ENCODE data around the gene HACD2.
"Not testable (repeated sequence)": the region's sequence is repeated elsewhere in the genome, so short reads cannot be mapped to it uniquely, and the experiment has no call there.

Gene HACD2, protein sequence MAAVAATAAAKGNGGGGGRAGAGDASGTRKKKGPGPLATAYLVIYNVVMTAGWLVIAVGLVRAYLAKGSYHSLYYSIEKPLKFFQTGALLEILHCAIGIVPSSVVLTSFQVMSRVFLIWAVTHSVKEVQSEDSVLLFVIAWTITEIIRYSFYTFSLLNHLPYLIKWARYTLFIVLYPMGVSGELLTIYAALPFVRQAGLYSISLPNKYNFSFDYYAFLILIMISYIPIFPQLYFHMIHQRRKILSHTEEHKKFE

DNA sequence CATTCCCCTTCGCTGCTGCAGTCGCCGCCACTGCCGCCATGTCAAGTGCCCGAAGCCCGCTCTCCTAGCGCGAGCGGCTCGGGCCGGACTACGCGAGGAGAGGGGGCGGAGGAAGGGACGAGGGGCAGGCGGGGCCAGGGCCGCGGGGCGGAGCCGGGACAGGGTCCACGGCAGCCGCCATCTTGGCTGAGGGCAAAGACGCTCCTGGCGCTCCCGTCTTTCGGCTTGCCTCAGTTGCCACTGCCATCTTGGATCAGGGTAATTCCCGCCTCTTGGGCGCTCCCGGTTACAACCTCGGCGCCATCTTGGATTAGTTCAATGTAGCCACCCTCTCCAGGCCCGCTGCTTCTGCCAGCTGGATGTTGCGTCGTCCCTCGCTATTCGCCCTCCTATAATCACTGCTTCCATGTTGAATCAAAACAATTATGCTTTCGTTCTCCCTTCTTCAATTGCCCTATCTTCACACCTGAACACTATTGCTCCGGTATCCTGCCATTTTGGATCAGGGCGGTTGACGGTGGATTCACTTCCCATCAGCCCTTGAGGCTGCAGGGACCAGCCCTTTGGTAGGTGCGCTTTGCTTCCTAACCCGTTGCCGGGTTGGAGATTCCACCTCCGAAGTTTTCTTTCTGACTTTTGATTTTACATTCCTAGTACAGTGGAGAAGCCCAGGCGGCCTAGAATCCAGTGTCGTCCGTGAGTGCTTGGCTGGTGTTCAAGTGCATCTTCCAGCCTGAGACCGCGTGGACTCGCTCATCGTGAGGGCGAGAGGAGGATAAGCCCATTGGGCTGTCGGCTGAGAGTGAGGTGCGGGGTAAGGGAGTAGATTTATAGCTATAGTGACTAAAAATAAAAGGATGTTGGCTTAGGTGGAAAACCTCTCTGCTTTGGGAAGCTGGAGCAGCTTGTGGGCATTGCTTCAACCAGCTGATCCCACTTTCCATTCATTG, at the start of gene HACD2:
HACD2 (minus strand) TSS at position 66 of the 950 bp plus-strand sequence; CDS start at position 40, 26 bp downstream.
- FAIRE-seq = peak; percentile 51

DNA sequence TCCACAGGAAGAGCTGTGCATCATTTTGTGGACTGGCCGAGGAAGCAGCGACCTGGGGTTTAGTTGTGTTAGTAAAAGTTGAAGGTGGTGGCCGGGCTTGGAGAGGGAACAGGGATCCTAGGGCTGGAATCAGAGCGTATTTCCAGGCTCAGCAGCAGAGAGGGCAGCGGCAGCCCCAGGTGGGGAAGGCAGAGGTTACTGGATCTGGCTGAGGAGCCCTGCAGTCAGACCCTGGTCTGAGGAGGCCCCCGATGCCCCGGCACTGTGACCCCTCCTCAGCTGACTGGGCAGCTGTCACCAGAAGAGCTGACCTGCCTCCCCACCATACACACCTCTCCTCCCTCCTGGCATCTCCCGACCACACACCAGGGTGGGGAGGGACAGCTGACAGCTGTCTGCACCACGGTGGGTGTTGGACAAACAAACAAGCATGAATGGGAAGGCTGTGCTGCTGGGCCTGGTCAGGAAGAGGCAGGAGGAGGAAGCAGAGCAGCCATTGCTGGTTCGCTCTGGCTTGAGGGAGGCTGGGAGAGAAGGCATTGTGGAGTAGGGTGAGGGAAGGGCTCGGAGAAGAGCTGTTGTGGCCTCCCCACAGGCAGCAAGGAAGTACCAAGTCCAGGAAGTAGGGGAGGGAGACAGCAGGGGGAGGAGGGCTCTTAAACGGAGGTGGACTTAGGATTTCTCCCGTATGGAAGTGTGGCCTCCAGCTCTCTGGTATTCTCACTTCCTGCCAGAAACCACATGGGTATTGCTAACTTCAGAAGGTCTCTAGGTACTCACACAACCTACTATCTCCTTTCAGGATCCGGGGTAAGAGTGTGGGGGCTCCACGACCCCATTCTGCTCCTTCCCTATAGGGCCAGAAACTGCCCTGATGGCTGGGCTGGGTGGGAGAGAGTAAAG, 49.5 kb upstream of the HACD2 start:
- FAIRE-seq = no peak

DNA sequence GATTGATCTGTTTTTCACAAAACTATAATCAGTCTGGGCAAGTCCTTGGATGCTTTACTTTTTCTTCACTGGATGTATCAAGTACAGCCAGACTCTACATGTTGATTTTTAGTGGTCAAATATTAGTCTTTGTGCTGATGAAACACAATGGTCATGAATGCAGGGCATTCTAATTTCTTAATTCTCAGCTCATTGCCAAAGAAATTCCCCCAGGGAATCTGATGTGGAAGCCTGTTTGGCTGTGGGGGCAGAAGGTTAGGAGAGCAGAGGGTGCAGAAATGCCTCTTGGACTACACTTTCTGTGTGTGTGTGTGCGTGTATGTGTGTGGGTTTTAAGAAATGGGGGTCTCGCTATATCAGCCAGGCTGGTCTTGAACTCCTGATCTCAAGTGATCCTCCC, 48.7 kb upstream of the HACD2 start:
- no peak for FAIRE-seq

DNA sequence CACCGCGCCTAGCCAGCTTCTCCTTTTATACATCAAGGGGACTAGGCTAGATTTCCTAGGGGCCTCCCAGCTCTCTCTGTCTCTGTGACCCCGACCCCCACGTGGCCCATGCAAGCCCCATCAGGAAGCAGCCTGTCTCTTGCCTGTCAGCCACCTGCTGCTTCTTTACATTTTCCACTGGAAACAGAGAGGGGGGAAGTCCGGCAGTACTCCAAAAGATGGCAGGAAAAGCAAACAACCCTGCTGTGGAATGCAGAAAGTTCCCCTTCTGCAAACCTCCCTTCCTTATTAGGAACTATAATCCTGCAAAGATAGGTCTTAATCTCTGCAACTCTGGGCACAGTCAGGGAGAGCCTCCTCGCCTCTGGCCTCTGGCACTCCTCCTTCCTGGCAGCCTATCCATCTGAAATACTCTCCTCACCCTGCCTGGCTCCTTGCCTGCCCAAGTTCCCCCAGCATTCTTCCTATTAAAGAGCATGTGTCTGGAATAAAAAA, 47.4 kb upstream of the HACD2 start:
- FAIRE-seq = no peak

DNA sequence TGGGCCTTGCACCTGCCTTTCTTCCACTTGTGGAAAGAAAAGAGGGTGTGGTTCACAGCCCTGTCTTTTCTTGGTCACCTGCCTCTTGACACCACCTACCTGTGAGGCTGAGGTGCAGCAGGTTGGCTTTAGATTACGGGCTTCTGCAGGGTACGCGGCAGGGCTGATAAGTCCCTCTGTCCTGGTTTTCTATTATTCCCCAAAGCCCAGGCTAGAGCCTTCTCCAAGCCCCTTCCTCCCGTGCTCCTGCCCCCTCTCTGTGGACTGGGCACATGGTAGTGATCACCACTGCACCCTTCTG, 44.8 kb upstream of the HACD2 start:
- FAIRE-seq = no peak

DNA sequence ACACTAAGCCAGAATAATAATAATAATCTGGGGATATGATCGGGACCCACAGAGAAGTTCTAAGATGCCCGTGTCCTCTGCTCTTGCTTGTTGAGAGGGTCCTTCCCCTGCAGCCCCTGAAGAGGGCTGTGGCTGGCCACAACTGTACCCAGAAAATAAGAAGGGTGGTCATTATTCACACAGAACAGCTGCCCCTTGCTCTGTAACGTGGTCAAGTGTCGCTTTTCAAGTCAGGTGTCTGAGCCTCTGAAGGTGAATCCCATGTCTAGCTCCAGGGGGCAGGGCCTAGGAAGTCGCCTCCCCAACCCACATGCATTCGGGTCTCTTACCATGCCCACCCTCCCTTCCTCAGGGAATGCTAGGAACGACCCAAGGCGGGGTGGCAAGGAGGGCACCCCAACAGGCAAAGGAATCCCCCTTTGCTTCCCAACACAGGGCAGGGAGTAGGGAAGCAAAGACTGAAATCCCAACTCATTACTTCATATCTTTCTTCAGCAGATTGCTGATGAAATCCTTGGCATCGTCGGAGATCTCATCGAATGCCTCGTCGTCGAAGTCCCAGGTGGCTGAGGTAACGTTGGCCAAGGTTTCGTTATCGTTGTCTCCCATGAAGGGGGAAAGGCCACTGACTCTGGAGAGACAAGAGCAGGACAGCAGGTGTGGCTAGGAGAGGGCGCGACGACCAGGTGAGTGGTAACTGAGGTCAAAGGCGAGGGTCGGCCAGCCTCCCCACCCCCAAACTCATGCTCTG, 44.3 kb upstream of the HACD2 start:
- FAIRE-seq = no peak

DNA sequence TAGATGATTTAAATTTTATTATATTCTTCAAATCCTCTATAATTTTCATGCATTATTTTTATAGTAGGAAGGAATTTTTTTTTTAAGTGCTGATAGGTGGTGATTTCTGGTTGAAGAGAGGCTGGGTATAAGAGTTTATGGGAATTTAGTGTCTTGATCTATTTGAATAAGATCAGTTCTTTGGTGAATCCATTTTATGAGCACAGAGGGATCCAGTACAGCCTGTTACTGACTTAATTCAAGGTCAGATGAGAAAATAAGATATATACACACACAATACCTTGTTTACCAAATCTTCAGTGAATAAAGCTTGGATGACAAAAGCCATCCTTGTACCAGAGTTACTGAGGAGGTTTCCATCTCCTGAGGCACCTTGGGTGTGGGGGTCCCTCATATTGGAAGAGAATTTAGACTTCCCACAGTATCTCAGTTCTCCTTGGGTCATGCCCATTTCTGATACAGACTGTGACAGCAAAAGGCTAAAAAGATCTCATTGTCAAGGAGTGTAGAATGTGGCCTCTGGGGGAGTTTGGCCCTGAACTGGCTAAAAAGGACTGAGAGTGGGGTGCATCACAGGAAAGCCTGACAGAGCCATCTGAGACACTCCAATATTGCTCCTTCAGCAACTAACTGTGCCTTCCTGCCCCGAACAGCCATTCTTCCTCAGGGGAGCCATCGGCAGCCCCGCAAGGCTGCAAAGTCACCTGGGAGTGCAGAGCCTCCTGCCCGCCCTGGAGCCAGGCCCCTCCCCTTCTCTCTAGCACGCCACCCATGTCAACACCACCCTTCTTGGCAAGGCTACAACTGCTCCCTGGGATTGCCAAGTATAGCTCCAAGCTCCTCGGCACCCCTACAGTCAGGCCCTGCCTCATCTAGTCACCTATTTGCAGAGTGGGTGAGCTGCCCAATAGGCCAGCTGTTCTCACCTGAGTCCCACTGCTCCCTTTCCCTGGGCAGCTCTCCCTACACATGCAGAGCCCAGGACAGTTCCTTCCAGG, 43.1 kb upstream of the HACD2 start:
- FAIRE-seq = no peak

DNA sequence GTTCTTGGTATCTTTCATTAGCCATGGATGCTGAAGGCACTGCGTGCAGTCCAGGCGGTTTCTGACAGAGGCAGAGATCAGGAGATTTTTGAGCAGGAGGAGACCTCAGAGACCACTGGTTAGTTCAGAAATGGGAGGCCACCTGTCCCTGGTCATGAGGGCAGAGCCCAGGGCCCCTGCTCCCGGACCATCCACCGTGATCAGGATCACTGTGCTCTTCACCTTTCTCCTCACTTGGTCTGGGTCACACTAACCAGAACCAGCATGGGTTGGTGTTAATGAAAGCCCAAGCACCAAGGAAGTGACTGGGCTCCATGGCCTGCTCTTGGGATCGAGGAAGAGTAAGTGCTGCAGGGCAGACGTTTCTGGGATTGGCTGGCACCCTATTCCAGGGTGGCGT, 42.0 kb upstream of the HACD2 start:
- FAIRE-seq = no peak

DNA sequence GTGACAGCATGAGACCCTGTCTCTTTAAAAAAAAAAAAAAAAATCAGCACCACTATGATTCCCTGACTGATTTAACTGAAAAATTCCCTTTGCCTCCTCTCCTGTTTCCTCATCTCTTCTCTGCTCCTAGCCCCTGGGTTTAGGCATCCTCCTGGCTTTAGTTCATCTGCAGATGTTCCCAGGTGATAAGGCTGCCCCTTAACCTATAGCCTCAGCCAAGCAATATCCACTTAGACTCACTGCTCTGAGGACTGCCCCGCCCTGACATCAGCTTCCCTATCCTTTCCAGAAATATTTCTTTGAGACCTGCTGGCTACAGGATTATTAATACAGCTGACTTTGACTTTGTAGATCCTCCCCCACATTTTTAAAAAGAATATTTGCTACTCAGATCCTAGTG, 39.4 kb upstream of the HACD2 start:
- FAIRE-seq = no peak

DNA sequence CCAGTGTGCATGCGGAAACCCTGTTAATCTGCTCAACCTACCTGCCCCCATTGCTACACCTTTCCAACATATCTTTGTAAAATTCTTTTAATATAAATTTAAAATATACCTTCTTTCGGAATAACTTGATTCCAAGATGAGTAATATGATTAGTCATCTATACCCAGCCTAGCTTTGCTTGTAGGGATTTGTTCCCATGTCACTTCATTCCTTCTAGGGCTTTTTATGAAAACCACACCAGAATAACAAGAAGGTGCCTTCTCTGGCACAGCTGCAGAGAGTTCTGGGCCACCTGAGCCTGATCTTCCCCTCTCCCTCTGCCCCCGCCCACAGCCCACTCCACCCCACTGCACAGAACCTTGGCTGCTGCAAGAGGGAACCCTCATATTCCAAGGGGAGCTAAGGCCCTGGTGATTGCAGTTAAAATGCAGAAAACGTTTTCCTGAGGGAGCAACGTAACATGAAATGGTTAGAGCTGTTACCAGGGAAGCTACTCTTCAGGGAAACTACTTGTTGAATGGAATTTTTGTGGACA, 38.6 kb upstream of the HACD2 start:
- no peak for FAIRE-seq

DNA sequence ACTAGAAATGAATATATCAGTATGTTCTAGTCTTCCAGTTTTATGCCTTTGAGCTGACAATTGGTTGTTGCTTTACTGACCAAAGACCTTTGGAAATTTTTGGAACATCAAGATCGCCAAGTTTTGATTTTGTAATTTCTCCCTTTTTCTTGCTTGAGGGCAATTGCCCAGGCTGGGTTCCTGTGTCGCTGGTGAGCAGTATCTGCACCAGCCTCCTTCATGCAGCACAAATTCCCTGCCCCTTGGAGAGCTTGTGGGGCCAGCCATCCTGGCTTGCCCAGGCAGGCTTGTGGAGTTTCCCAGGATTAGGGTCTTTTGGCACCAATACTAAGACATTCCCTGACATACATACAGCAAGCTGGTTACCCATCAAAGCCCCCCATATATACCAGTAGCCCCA, 37.9 kb upstream of the HACD2 start:
- no peak for FAIRE-seq

DNA sequence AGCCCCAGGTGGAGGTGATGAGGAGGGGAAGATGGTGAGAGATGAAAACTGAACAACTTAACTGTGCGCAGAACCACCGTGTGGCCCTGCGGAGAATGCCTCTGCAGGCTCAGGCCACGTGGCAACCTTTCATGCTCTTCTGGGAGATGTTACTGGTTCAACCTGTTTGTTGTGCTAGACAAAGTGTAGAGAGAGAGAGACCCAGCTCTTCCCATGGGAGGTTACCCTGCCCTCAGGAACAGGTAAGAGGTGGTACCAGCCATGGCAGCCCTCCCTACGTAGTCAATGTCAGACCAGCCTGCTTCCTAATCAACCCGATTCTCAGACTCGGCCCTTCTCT, 37.0 kb upstream of the HACD2 start:
- no peak for FAIRE-seq

DNA sequence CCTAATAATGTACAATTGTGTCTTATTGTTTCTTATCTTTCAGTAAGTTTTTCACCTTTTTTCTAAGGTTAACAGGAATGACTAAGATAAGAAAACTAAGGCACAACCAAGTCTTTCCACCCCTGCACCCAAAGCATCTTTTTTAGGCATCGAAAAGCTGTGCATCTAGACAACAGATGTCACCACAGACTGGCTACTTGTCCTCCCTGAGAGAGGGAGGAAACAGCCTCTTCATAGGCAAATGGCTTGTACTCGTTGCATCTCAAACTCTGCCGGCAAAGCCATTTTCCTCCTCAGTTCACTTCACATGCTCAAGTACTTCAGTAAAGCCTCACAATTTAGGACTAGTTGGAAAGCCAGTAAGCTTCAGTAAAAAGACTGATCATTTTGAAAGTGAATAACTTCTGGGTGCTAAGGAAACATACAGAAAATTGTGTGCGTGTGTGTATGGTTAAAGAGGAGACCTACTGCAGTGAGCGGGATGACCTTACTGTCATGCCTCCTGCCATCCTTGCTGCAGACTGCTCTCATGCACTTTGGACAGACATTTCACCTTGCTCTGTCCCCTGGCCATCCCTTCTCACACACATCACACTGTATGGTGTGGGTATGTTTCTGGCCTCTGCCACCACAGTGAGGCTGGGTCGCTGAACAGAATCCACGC, 36.5 kb upstream of the HACD2 start:
- FAIRE-seq = no peak

DNA sequence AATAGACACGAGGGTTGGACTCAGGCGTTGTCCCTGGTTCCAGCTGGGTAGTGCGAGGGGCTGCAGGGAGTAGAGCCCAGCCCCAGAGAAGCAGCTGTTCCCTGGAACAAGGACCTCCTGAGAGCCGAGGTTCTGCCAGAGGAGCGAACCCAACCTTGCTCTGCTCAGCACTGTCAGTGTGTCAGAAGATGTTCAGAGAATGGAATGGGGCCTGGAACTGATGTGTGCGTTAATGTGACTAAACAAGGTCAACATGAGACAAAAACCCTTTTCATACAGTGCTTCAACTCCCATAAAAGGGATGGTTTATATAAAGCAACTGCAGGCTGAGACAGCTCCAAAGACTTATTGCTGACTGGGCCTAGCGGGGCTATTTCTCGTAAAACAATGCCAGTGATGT, 35.5 kb upstream of the HACD2 start:
- no peak for FAIRE-seq

DNA sequence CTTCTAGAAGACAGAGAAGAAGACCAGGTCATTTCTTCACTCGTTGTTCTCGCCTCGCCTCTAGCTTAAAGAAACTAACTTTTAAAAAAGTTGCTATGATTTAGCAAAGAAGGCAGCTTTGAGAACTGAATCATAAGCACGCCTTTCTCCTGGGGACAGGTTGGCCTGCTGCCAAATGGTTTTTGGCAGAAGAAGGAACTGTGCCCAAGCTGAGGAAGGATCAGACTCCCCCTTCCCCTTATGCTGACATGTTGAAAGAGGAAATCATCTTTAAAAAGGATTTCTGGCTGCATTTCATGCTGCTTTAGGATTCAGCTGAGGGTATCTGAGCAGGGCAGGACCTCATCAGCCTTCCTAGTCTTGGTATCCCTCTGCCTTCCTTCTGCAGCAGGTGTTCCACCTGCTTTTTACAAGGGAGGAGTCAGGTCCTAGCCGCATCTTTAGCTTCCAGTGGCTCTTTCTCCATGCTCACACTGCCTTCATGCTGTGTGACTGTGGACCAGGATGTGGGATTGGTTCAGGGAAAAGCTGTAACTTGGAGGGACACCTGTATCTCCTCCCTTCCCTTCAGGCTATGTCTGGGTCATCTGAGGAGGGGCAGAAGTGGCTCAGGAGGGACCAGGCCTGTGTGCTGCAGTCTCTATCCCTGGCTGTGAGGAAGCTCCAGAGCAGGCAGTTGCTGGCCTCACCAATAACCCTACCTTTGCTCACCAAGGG, 34.1 kb upstream of the HACD2 start:
- FAIRE-seq = no peak

DNA sequence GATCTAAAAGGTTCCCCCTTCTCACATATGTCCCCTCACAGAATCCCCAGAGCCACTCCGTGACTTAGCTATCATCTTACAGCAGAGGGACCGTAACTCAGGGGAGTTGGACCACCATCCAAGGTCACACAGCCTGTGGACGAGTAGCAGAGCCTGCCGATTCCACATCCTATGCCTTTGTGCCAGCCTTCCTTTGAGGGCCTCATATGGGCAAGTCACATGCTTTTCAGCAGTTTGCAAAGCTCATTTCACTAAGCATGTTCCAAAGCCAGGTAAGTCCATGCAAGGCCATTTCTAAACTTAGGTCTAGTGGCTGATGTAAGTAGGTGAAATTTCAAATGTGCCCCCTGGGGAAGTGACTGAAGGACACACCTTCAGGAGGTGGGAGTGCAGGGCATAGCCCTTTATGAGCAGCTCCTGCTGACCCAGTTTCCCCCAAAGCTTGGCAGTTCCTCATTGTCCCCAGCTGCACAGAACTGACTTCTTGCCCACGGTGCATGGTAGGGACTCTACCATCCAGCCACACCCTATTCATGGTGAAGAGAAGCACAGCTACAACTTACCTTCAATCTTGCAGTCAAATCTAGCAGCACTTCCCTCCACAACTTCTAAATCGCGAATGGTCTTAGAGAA, 33.3 kb upstream of the HACD2 start:
- FAIRE-seq = no peak

DNA sequence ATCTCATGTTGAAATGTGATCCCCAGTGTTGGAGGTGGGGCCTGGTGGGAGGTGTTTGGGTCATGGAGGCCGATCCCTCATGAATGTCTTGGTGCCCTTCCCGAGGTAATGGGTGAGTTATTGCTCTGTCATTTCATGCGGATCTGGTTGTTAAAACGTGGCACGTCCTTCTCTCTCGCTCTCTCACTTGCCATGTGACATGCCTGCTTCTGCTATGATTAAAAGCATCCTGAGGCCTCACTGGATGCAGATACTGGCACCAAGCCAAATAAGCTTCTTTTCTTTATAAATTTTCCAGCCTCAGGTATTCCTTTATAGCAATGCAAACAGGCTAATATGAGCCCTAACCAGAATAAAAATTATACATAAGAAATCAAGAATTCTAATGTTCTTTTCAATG, 31.7 kb upstream of the HACD2 start:
- no peak for FAIRE-seq

DNA sequence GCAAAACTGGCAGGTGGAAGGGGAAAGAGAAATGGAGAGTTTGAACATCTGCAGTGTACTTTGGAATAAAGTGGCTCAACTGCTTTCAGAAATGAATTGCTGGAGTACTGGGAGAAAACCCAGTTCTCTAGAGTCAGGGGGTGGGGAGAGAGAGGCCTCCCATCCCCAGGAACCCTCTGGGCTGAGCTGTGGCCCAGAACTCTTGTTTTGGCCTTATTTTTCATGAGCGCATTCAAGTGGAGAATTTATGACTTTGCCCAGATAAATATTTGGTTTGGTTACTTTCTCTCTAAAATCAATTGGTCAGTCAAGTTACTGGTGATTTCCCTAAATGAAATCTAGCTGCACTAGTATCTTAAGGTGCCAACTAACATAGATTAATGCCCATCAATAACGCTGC, 28.7 kb upstream of the HACD2 start:
- FAIRE-seq = no peak

DNA sequence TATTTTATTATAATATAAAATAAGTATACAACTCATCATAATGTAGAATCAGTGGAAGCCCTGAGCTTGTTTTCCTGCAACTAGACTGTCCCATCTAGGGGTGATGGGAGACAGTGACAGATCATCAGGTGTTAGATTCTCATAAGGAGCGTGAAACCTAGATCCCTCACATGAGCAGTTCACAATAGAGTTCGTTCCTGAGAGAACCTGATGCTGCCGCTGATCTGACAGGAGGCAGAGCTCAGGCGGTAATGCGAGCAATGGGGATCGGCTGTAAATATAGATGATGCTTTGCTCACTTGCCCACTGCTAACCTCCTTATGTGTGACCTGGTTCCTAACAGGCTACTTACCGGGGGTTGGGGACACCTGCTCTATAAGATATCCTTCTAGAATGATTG, 26.8 kb upstream of the HACD2 start:
- not testable (repeated sequence) for FAIRE-seq

Measured in islet of Langerhans (tissue), 1 donor.